HCT116 (cell line): Measurements from ENCODE around the gene OR6Q1. TPM values are rescaled to one million over a fixed set of nuclear protein-coding genes. Genes with fewer than 3 reads are reported as not detected.

Source experiments
- ATAC-seq: fragments of 200-7000 bp; cut with Tn5 transposase; 2 replicates; pipeline ENCODE4 v1.9.1; 2020; ENCODE audit warnings: mild to moderate bottlenecking, moderate library complexity
- BruUV-seq: library from RNA; stranded (reverse); fragments of 400-500 nt; replicated peaks from 2 replicates; lab custom pipeline; 2021; lab: Mats Ljungman, UMichigan
- CTCF ChIA-PET: fragments of 300-600 bp; sonication (Branson Sonifier 250); formaldehyde crosslinking; loops from one replicate; lab custom pipeline; 2021; ENCODE audit warnings: antibody characterized with exemption; lab: Charles Lee
- POLR2A ChIA-PET: fragments of 300-600, 350-600 bp; sonication (Branson Sonifier 250); formaldehyde crosslinking; loops from one replicate; lab custom pipeline; 2021; ENCODE audit warnings: antibody characterized with exemption; lab: Charles Lee
- RAD21 ChIA-PET, 2 experiments: fragments of 300-600 bp; sonication (Branson Sonifier 250); formaldehyde crosslinking; loops; one replicate each; lab custom pipeline; 2023; ENCODE audit warnings: low total read pairs in 2 of 2; ENCODE audit not compliant: uncharacterized antibody in 2 of 2, unreplicated experiment in 2 of 2, low non-redundant PET in 1 of 2; lab: Charles Lee
- DNase-seq: peaks from one replicate; pipeline ENCODE4 v3.0.0-alpha.2; 2010; ENCODE audit warnings: low read depth, low spot score
- H2AFZ ChIP-seq: fragments of 200-600 bp; shearing (Covaris generic), sonication (generic); 2 replicates; pipeline ENCODE4 v1.6.1; 2017; ENCODE audit warnings: low read depth, mixed run types, mixed read lengths, antibody characterized with exemption, low read length; ENCODE audit not compliant: poor library complexity, severe bottlenecking
- H3K27ac ChIP-seq: 2 replicates; pipeline ENCODE4 v1.5.1; 2012; ENCODE audit warnings: low read depth, low read length
- H3K27me3 ChIP-seq: fragments of 200-600 bp; sonication (generic); 2 replicates; pipeline ENCODE4 v1.6.1; 2016; ENCODE audit warnings: mixed run types, low read length, mixed read lengths; ENCODE audit not compliant: insufficient read depth
- H3K36me3 ChIP-seq, 2 experiments: fragments of 200-500 bp in 1 of 2; fragments of 200-600 bp in 1 of 2; sonication (Bioruptor generic) in 1 of 2; sonication (generic) in 1 of 2; 2 replicates each; pipeline versions ENCODE4 v1.5.1 to v1.6.1; 2014 to 2016; ENCODE audit warnings: low read length in 2 of 2, inconsistent platforms in 1 of 2, mixed read lengths in 1 of 2, mixed run types in 1 of 2; ENCODE audit not compliant: insufficient read depth in 2 of 2, control insufficient read depth in 1 of 2
- H3K4me1 ChIP-seq, 2 experiments: fragments of 200-600 bp in 1 of 2; sonication (generic) in 1 of 2; 2 replicates each; pipeline versions ENCODE4 v1.5.1 to v1.6.1; 2012 to 2017; ENCODE audit warnings: low read length in 2 of 2, inconsistent platforms in 1 of 2, mild to moderate bottlenecking in 1 of 2, mixed read lengths in 1 of 2, mixed run types in 1 of 2, moderate library complexity in 1 of 2; ENCODE audit not compliant: insufficient read depth in 2 of 2, control insufficient read depth in 1 of 2
- H3K4me2 ChIP-seq: fragments of 200-600 bp; sonication (generic); 2 replicates; pipeline ENCODE4 v1.6.1; 2017; ENCODE audit warnings: mixed run types, low read length, mixed read lengths
- H3K4me3 ChIP-seq, 2 experiments: fragments of 200-600 bp in 1 of 2; sonication (generic) in 1 of 2; replicated peaks in 1 of 2; 2 replicates each; pipeline ENCODE4 v1.5.1; 2011 to 2016; ENCODE audit warnings: low read length in 2 of 2, control low read depth in 1 of 2, low read depth in 1 of 2, mild to moderate bottlenecking in 1 of 2, mixed read lengths in 1 of 2, mixed run types in 1 of 2
- H3K79me2 ChIP-seq: fragments of 200-600 bp; sonication (generic); 2 replicates; pipeline ENCODE4 v1.6.1; 2017; ENCODE audit warnings: mild to moderate bottlenecking, mixed run types, low read length, moderate library complexity, mixed read lengths; ENCODE audit not compliant: insufficient read depth
- H3K9ac ChIP-seq: fragments of 200-600 bp; sonication (generic); 2 replicates; pipeline ENCODE4 v1.6.1; 2016; ENCODE audit warnings: low read length, mixed read lengths
- H3K9me2 ChIP-seq: fragments of 200-600 bp; sonication (generic), shearing (Covaris generic); 2 replicates; pipeline ENCODE4 v1.6.1; 2017; ENCODE audit warnings: mixed run types, mild to moderate bottlenecking, moderate library complexity; ENCODE audit not compliant: insufficient read depth
- H3K9me3 ChIP-seq, 2 experiments: fragments of 200-500 bp in 1 of 2; fragments of 200-600 bp in 1 of 2; sonication (Bioruptor generic) in 1 of 2; sonication (generic) in 1 of 2; 2 replicates each; pipeline ENCODE4 v1.6.1; 2014 to 2017; ENCODE audit warnings: low read length in 2 of 2, mixed read lengths in 2 of 2, inconsistent platforms in 1 of 2, low read depth in 1 of 2, mild to moderate bottlenecking in 1 of 2, mixed run types in 1 of 2, moderate library complexity in 1 of 2; ENCODE audit not compliant: control insufficient read depth in 1 of 2, insufficient read depth in 1 of 2
- H4K20me1 ChIP-seq: fragments of 200-600 bp; sonication (generic), shearing (Covaris generic); 2 replicates; pipeline ENCODE4 v1.6.1; 2017; ENCODE audit warnings: mixed run types, mild to moderate bottlenecking, moderate library complexity; ENCODE audit not compliant: insufficient read depth
- CBX3 ChIP-seq: IDR thresholded peaks from 2 replicates; pipeline ENCODE4 v1.6.1; 2012; ENCODE audit warnings: low read depth
- EZH2phosphoT487 ChIP-seq: fragments of 200-600 bp; IDR thresholded peaks from 2 replicates; pipeline ENCODE4 v1.6.1; 2018; ENCODE audit warnings: antibody characterized with exemption, borderline replicate concordance
- JUND ChIP-seq: IDR thresholded peaks from 2 replicates; pipeline ENCODE4 v1.6.1; 2012
- POLR2A ChIP-seq: IDR thresholded peaks from 2 replicates; pipeline ENCODE4 v1.7.0; 2011; ENCODE audit warnings: borderline replicate concordance; ENCODE audit not compliant: insufficient read depth, insufficient read length; ENCODE audit errors: extremely low read depth
- TCF7L2 ChIP-seq: IDR thresholded peaks from 2 replicates; pipeline ENCODE4 v1.7.0; 2011; ENCODE audit warnings: borderline replicate concordance, inconsistent platforms; ENCODE audit not compliant: insufficient read depth, insufficient read length; ENCODE audit errors: extremely low read depth
- ZFX ChIP-seq: fragments of 450-650 bp; IDR thresholded peaks from 2 replicates; pipeline ENCODE4 v1.6.1; 2017
- ZNF274 ChIP-seq: fragments of 200-500 bp; sonication (Bioruptor generic); IDR thresholded peaks from 2 replicates; pipeline ENCODE4 v1.6.1; 2014; ENCODE audit warnings: mild to moderate bottlenecking, low read depth, low read length, inconsistent platforms
- intact Hi-C: fragments of 100-400 bp; cut with micrococcal nuclease; formaldehyde crosslinking; loops from 2 replicates; pipeline ENCODE4 v1.10.0; 2022
- total RNA-seq: library from RNA; stranded (reverse); gene quantifications from one replicate; pipeline ENCODE4 v1.2.1, GENCODE V29; 2021; ENCODE audit not compliant: unreplicated experiment
- TF ChIP-seq, protein P1 (sequence below): IDR thresholded peaks from 2 replicates; pipeline ENCODE4 v1.6.1; 2011; ENCODE audit warnings: mild to moderate bottlenecking, low read length, moderate library complexity; ENCODE audit not compliant: insufficient replicate concordance; ENCODE audit errors: extremely low read depth
- TF ChIP-seq, protein P2 (sequence below): IDR thresholded peaks from 2 replicates; pipeline ENCODE4 v1.6.1; 2012

Gene OR6Q1
- total RNA-seq, 1 experiment from 2014 or later: not detected

DNA sequence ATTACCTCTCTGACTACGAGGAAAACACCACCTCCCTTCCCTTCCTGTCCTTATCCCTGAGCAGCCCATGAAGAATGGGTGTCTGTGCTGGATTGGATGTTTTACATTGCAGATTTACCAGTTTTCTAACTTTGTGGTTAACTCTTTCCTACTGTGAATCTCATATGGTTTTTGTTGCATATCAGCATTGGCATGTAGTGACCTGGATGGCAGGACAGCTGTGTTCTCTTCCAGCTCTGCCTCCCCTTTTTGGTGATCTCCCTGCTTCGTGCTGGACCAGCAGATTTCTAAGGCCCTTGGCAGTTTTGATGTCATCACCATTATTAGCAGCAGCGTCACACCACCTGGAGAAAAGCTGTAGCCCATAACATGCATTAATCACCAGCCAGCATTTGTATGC is 26.7 kb downstream of the OR6Q1 start:
- no peak overlapping the region for H3K4me2 ChIP-seq
- intact Hi-C loops: no loop called here
- H3K79me2 ChIP-seq: no peaks in the 10 kb centered on the region
- no peak overlapping the region for H3K27ac ChIP-seq
- H2AFZ ChIP-seq: no peak overlapping the region
- no peaks in the 10 kb centered on the region for H3K9me2 ChIP-seq
- H3K4me3 ChIP-seq: no peak overlapping the region
- H4K20me1 ChIP-seq: no peaks in the 10 kb centered on the region
- RAD21 ChIA-PET: no interaction called here
- CTCF ChIA-PET: no interaction called here
- H3K9ac ChIP-seq: no peak overlapping the region
- H3K9me3 ChIP-seq: no peaks in the 10 kb centered on the region
- ATAC-seq (no peak), DNase-seq (no peak)
- H3K4me1 ChIP-seq: peaks cover 6 to 18% of the 10 kb centered on the region in 2 experiments; a peak in 2 of 4 replicates
- no peaks in the 10 kb centered on the region for H3K27me3 ChIP-seq
- BruUV-seq: no TSS peak
- TF ChIP-seq POLR2A: no peak
- TF ChIP-seq, protein P1, sequence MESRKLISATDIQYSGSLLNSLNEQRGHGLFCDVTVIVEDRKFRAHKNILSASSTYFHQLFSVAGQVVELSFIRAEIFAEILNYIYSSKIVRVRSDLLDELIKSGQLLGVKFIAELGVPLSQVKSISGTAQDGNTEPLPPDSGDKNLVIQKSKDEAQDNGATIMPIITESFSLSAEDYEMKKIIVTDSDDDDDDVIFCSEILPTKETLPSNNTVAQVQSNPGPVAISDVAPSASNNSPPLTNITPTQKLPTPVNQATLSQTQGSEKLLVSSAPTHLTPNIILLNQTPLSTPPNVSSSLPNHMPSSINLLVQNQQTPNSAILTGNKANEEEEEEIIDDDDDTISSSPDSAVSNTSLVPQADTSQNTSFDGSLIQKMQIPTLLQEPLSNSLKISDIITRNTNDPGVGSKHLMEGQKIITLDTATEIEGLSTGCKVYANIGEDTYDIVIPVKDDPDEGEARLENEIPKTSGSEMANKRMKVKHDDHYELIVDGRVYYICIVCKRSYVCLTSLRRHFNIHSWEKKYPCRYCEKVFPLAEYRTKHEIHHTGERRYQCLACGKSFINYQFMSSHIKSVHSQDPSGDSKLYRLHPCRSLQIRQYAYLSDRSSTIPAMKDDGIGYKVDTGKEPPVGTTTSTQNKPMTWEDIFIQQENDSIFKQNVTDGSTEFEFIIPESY: no peak
- no peak for TF ChIP-seq ZNF274
- no peak for TF ChIP-seq EZH2phosphoT487
- no peak for TF ChIP-seq ZFX
- TF ChIP-seq TCF7L2: no peak
- no peak for TF ChIP-seq JUND
- TF ChIP-seq CBX3: no peak
- TF ChIP-seq, protein P2, sequence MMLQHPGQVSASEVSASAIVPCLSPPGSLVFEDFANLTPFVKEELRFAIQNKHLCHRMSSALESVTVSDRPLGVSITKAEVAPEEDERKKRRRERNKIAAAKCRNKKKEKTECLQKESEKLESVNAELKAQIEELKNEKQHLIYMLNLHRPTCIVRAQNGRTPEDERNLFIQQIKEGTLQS: no peak
- TF ChIP-seq, all 23 proteins: peak for 0
- no peaks in the 10 kb centered on the region for H3K36me3 ChIP-seq
- POLR2A ChIA-PET: no interaction called here
